H1 (cell line): Measurements from ENCODE around the gene SLC22A23. TPM values are rescaled to one million over a fixed set of nuclear protein-coding genes. Genes with fewer than 3 reads are reported as not detected.

Experiments used
- BRCA1 ChIP-seq: IDR thresholded peaks from 2 replicates; pipeline ENCODE4 v1.6.1; 2012; ENCODE audit warnings: low read depth, low read length, improper control_type of control experiment
- CBX5 ChIP-seq: fragments of 300-800, 300-1000 bp; sonication (generic); IDR thresholded peaks from 2 replicates; pipeline ENCODE4 v1.7.1; 2016; ENCODE audit warnings: antibody characterized with exemption, low read length, low read depth
- CTBP2 ChIP-seq: IDR thresholded peaks from 2 replicates; pipeline ENCODE4 v1.7.0; 2011; ENCODE audit warnings: borderline replicate concordance, mild to moderate bottlenecking, moderate library complexity, mixed read lengths, low read length; ENCODE audit not compliant: insufficient read depth, insufficient read length
- EGR1 ChIP-seq: IDR thresholded peaks from 2 replicates; pipeline ENCODE4 v1.6.1; 2011; ENCODE audit warnings: low read depth, low read length, borderline replicate concordance
- EZH2 ChIP-seq: fragments of 200-600 bp; sonication (generic); IDR thresholded peaks from 2 replicates; pipeline ENCODE4 v1.7.1; 2012; ENCODE audit warnings: low read depth, mild to moderate bottlenecking, moderate library complexity, low read length, inconsistent platforms; ENCODE audit not compliant: severe bottlenecking
- GTF2F1 ChIP-seq: IDR thresholded peaks from 2 replicates; pipeline ENCODE4 v1.6.1; 2012; ENCODE audit warnings: low read depth, low read length, improper control_type of control experiment, borderline replicate concordance
- HDAC6 ChIP-seq: IDR thresholded peaks from one replicate; pipeline ENCODE4 v1.7.1; 2012; ENCODE audit warnings: low read depth, mild to moderate bottlenecking, inconsistent platforms, low read length, moderate library complexity
- KDM4A ChIP-seq: IDR thresholded peaks from one replicate; pipeline ENCODE4 v1.7.1; 2012; ENCODE audit warnings: low read depth, mild to moderate bottlenecking, moderate library complexity, low read length, inconsistent platforms; ENCODE audit not compliant: severe bottlenecking
- NANOG ChIP-seq: IDR thresholded peaks from 2 replicates; pipeline ENCODE4 v1.6.1; 2011; ENCODE audit warnings: low read length, low read depth, mild to moderate bottlenecking, inconsistent platforms; ENCODE audit not compliant: insufficient read depth, poor library complexity, severe bottlenecking
- NRF1 ChIP-seq: IDR thresholded peaks from 2 replicates; pipeline ENCODE4 v1.6.1; 2011; ENCODE audit warnings: mild to moderate bottlenecking, low read depth, low read length, improper control_type of control experiment
- POU5F1 ChIP-seq: IDR thresholded peaks from 2 replicates; pipeline ENCODE4 v1.6.1; 2011; ENCODE audit warnings: low read depth, mild to moderate bottlenecking, low read length, moderate library complexity
- SIRT6 ChIP-seq: IDR thresholded peaks from one replicate; pipeline ENCODE4 v1.7.1; 2012; ENCODE audit warnings: low read length, inconsistent platforms
- SP1 ChIP-seq: IDR thresholded peaks from 2 replicates; pipeline ENCODE4 v1.6.1; 2011; ENCODE audit warnings: low read depth, low read length
- SP4 ChIP-seq: IDR thresholded peaks from 2 replicates; pipeline ENCODE4 v1.6.1; 2012; ENCODE audit warnings: low read length, inconsistent platforms
- TAF1 ChIP-seq: IDR thresholded peaks from 2 replicates; pipeline ENCODE4 v1.6.1; 2011; ENCODE audit warnings: mild to moderate bottlenecking, low read depth, low read length
- TAF7 ChIP-seq: optimal IDR thresholded peaks from 2 replicates; pipeline ENCODE3; 2011; ENCODE audit warnings: low read depth, mild to moderate bottlenecking, inconsistent platforms, low read length, moderate library complexity, borderline replicate concordance
- polyA plus RNA-seq, 7 experiments: library from polyadenylated mRNA; depleted of rRNA in 3 of 7; stranded (reverse) in 5 of 7; unstranded in 2 of 7; fragments of >200 nt in 5 of 7; fragments of 200-250 nt in 2 of 7; gene quantifications; 1 replicate in 5 of 7; 2 replicates in 1 of 7; 4 replicates in 1 of 7; pipeline versions ENCODE4 v1.2.1 to v1.2.3, GENCODE V29; 2011 to 2013; ENCODE audit warnings: missing spikeins in 2 of 7, mixed read lengths in 2 of 7
- total RNA-seq: library from RNA; stranded (reverse); fragmentation: NEBNext Ultra II Directional; extraction: Animal tissue kit (Norgen Biotek cat#: 25700); gene quantifications from 2 replicates; pipeline ENCODE4 v1.2.1, GENCODE V29; 2021
- TF ChIP-seq, protein P1 (sequence below): IDR thresholded peaks from 2 replicates; pipeline ENCODE4 v1.6.1; 2012; ENCODE audit warnings: low read length, inconsistent platforms
- TF ChIP-seq, protein P2 (sequence below), 3 experiments: IDR thresholded peaks; 1 replicate in 2 of 3; 2 replicates in 1 of 3; pipeline versions ENCODE4 v1.5.1 to v1.6.1; 2011; ENCODE audit warnings: low read length in 3 of 3, mild to moderate bottlenecking in 3 of 3, inconsistent platforms in 2 of 3, low read depth in 1 of 3, moderate library complexity in 1 of 3; ENCODE audit not compliant: insufficient read depth in 1 of 3; ENCODE audit errors: control extremely low read depth in 1 of 3
- TF ChIP-seq, protein P3 (sequence below): IDR thresholded peaks from 2 replicates; pipeline ENCODE4 v1.6.1; 2012; ENCODE audit warnings: inconsistent platforms
- TF ChIP-seq, protein P4 (sequence below): IDR thresholded peaks from 2 replicates; pipeline ENCODE4 v1.6.1; 2012; ENCODE audit warnings: inconsistent platforms

SLC22A23 gene
- total and polyA plus RNA-seq, 2 of the 8 experiments (the other 6 are each of a cell fraction or from before 2014, with no cell fraction given) = 9.9 to 38.4 TPM

DNA sequence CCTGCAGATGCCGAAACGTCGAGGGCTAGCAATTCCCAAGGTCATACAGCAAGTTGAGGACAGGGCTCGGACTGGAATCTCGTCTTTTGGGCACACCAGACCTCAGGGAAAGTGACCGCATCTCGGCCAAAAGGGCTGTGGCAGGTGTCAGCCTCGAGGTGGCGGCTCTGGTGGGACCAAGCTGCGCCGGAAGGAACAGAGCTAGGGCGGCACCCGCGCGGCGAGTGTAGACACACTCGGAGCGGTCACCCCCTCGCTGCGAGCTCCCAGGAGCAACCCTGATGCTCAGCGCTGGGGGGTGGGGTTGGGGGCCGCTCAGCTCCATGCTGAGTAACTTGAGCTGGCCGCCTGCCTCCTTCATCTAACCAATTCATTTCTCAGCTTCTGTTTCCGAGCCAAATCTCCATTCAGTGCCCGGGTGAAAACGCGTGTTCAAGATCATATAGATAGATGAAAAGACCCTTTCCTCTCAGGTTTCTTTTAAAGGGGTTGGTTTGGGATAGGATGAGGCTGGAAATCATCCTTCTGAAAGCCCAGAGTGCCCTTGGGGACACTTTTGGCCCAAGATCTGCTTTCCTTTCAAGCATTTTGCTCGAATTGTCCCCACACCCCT, 227.2 kb downstream of the SLC22A23 start (continued):
- TF ChIP-seq, protein P1, sequence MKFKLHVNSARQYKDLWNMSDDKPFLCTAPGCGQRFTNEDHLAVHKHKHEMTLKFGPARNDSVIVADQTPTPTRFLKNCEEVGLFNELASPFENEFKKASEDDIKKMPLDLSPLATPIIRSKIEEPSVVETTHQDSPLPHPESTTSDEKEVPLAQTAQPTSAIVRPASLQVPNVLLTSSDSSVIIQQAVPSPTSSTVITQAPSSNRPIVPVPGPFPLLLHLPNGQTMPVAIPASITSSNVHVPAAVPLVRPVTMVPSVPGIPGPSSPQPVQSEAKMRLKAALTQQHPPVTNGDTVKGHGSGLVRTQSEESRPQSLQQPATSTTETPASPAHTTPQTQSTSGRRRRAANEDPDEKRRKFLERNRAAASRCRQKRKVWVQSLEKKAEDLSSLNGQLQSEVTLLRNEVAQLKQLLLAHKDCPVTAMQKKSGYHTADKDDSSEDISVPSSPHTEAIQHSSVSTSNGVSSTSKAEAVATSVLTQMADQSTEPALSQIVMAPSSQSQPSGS = no peak
- TF ChIP-seq CBX5 = no peak
- TF ChIP-seq TAF7 = no peak
- TF ChIP-seq, protein P2, sequence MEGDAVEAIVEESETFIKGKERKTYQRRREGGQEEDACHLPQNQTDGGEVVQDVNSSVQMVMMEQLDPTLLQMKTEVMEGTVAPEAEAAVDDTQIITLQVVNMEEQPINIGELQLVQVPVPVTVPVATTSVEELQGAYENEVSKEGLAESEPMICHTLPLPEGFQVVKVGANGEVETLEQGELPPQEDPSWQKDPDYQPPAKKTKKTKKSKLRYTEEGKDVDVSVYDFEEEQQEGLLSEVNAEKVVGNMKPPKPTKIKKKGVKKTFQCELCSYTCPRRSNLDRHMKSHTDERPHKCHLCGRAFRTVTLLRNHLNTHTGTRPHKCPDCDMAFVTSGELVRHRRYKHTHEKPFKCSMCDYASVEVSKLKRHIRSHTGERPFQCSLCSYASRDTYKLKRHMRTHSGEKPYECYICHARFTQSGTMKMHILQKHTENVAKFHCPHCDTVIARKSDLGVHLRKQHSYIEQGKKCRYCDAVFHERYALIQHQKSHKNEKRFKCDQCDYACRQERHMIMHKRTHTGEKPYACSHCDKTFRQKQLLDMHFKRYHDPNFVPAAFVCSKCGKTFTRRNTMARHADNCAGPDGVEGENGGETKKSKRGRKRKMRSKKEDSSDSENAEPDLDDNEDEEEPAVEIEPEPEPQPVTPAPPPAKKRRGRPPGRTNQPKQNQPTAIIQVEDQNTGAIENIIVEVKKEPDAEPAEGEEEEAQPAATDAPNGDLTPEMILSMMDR (IDR thresholded peaks at IDR 0.05; ENCODE audit: control extremely low read depth in 1 of 3, insufficient read depth in 1 of 3, low read depth in 1 of 3, low read length in 3 of 3) = peak in 1 of 3 experiments; percentile 22; a peak in 1 of 4 replicates
- TF ChIP-seq SP1 = no peak
- TF ChIP-seq CTBP2 = no peak
- TF ChIP-seq TAF1 = no peak
- TF ChIP-seq, protein P3, sequence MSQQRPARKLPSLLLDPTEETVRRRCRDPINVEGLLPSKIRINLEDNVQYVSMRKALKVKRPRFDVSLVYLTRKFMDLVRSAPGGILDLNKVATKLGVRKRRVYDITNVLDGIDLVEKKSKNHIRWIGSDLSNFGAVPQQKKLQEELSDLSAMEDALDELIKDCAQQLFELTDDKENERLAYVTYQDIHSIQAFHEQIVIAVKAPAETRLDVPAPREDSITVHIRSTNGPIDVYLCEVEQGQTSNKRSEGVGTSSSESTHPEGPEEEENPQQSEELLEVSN = peak; percentile 66
- TF ChIP-seq EGR1 = no peak
- no peak for TF ChIP-seq GTF2F1
- no peak for TF ChIP-seq BRCA1
- no peak for TF ChIP-seq KDM4A
- TF ChIP-seq NRF1 = no peak
- TF ChIP-seq EZH2 = peak; percentile 47
- TF ChIP-seq, protein P4, sequence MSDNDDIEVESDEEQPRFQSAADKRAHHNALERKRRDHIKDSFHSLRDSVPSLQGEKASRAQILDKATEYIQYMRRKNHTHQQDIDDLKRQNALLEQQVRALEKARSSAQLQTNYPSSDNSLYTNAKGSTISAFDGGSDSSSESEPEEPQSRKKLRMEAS = peak; percentile 68; the same call in 1 of the 2 replicates
- TF ChIP-seq SP4 = no peak
- peak; percentile 14 for TF ChIP-seq NANOG
- TF ChIP-seq SIRT6 = no peak
- TF ChIP-seq HDAC6 = no peak
- TF ChIP-seq POU5F1 = no peak
